UCSD-AML1 (cell line): Measurements from ENCODE around the gene FOLR2.

ENCODE experiments used
- DNase-seq: peaks from one replicate; lab custom pipeline; 2025; ENCODE audit not compliant: unreplicated experiment; lab: John Stamatoyannopoulos, UW

The FOLR2 gene

DNA sequence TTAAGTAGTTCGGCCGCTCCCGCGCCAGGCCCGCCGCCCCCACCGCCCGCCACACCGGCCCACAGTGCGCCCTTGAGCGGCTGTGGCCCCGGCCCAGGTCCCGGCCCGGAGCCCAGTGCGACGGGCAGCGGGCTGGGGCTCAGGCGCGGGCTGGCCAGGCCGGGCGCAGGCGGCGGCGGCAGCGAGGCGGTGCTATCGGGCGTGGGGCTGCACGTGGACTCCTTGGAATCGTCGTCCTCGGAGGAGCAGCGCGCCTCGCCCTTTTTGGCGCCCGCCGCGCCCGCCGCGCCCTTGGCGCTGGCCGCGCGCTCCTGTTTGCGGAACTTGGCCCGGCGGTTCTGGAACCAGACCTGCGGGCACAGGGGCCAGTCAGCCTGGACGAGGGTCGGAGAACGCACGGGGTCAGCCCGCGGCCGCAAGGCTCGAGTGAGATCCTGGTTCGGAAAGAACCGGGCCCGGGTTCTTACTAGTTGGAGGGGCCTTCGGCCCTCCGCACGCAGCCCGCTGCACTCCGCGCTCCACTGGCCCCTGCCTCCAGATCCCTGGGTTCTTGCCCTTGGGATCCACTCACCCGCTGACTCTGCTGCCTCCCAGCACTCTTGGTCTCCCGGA is 23.4 kb downstream of the FOLR2 start:
- DNase-seq = no peak

DNA sequence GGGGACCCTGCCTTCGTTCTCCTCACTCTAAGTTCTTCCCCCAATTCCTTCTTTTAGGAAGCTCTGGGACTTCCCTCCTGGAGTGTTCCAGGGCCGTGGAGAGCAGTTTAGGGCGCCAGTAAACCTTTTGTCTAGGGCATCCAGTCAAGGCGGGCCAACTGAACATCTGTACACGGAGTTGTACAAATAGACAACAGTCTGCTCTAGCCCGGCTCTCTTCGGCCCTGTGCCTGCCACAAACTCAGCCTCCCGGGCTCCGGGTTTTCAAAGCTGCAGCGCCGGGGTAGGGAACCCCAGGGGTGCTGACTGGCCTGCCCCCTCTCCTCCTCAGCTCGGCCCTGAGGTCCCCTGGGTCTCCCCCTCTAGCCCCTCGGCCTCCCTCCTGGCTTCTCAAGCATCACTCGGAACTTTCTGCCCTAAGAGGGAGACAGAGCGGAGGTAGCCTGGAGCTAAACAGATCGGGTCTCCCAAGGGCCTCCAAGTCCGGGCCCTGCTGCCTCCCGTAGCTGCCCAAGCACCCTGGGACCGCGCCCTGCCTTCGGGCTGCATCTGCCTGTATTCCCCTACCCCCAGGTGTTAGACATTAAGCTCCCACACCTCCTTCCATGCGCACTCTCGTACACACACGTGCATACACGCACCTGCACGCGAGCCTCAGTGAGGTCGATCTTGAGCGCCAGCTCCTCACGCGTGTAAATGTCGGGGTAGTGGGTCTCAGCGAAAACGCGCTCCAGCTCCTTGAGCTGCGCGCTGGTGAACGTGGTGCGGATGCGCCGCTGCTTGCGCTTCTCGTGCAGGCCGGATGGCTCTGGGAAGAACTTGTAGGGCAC is 24.1 kb downstream of the FOLR2 start:
- no peak for DNase-seq

DNA sequence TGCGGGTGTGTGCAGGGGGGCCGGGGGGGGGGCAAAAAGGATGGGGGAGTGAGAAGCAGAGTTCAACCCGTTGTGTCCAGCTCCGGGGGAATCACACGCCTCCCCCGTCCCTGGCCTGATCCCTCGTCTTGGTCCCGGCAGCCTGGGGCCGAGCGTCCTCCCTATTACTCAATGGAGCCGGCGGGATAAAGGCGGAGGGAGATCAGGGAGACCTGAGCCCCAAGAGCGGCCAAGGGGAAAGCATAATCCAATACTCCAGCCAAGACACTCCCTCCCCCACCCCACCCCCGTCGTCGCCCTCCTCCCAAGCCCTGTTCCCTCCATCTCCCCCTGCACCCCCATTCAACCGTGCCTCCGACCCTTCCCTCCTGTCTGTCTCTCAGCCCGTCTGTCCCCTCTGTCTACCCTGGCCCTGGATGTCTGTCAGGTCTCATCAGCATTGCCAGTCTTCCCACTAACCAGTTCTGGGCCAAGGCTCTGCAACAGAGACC is 24.7 kb downstream of the FOLR2 start:
- DNase-seq = no peak

DNA sequence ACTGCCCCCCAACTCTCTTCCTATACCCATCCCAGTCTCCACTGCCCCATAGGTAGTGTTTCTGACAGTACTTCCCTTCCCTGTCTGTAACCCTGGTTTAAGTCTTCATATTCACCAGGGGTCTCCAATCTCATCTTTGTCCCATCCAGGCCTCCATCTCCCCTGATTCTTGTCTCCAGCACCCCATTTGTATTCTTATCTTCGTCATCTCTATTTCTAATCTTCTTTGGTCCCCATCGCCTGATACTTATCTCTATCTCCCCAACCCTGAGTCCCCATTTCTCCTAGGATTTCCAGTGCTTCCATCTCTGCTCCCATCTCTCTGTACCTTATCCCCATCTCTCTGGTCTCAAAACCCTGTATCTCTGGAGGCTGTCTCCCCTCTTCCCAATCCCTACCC is 25.5 kb downstream of the FOLR2 start:
- no peak for DNase-seq

DNA sequence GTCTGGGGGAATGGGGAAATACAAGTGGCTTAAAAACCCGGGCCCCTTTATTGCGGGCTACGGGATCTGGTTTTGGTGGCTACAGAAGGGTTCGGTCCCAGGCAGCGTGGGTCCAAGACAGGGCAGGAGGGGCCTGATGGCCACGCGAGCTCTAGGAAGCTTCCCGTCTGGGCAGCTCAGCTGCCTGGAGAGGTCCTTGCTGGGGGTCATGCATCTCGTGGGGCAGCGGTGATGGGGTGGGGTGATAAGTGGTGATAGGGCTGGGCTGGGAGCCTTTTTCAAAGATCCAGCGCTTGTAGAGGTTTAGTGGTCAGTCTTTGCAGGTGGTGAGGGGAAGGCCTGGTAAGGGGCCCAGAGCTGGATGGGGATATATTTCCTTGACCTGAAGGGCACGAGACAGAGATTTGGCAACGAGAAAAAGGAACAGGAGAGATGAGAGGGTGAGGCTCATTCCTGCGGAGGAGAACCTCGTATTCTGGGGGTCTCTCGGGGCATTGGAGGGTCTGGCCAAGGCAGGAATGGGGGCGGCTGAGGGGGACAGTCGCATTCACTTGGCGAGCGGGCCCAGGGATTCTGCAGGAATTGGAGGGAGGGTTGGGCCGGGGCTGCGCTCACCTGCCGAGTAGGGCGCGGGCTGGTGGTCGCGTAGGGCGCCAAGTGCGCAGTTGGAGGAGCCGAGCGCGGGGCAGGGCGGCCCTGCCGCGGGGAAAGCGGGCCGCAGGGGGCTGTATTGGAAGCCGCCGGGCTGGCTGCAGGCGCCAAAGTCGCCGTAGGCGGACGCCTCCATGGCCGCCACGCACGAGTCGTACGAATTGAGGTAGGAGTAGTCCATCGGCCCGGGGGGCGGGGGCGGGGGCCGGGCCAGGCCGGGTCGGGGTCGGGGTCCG is 26.8 kb downstream of the FOLR2 start:
- no peak for DNase-seq

DNA sequence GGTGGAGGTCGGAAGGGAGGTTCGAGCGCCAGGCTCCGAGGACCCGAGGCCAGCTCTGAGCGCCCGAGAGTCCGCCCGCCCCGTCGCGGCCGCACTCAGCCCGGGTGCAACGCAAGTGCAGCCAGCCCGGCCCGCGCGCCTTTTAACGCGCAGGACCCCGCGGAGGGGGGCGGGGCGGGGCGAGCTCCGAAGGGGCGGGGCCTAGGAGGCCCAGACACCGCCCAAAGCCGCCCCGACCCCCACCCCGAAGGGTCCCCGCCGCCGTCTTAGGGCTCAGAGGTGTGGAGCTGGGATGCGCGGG is 27.4 kb downstream of the FOLR2 start, which contains the start of gene PHOX2A:
Gene PHOX2A, minus strand, starts transcription at position 117 of the 301 bp plus-strand sequence. CDS start 172 bp downstream, outside the sequence.
- no peak for DNase-seq

DNA sequence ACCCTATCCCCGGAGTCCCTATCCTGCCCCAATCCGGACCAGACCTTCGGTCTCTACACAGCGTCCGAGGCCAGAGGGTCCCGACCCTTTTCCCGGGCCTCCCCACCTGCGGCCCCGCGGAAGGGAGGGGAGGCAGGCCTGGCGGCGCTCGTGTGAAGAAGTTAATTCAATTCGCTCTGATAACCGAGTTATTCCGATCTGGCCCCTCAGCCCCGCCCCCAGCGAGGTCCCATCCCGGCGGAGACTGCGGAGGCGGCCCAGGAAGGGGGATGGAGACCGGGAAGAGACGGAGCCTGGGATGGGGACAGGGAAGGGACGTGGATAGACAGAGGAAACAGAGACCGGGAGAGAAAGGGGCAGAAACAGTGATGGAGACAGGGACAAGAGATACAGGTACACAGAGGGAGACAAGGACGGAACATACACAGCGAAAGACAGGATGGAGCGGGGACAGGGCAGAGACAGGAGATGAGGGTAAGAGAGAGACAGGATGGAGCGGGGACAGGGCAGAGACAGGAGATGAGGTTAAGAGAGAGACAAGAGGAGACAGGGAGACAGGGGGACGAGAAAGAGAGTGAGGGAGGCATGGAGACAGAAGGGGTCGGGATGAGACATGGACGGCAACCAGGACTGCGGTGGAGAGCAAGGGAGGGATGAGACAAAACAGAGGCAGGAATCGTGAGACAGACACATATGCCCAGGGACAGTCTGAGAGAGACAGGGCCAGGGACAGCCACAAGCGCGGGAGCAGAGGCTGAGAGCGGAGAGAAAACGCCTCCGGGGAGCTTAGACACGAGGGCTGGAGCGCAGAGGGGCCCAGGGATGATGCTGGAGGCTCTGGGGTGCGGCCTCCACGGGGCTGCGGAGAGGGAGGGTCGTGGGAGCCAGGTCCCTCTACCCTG is 28.0 kb downstream of the FOLR2 start:
- DNase-seq = no peak

DNA sequence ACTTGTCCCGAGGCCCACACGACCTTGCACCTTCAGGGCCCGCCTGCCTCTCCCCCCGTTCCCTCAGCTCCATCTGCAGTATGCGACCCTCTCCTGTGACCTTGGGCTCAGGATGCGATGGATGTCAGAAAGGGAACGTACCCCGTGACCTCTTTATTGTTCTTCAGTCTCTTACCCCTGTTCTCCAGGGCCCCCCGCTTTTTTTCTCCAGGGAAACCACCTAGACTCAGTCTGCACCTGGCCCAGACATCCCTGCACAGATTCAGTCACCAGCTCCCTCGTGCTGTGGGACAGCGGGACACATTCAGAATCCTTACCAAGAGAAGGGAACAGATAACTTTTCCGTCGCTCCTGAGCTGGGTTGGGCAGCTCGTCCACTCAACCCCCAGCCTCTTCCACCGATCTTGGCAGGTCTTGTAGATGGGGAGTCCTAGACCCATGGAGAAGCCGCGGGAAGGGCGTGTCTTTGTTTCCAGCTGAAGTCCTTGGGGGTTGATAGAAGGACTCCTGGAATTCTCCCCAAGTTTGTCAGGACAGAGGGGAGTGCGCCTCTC is 28.7 kb downstream of the FOLR2 start:
- no peak for DNase-seq

DNA sequence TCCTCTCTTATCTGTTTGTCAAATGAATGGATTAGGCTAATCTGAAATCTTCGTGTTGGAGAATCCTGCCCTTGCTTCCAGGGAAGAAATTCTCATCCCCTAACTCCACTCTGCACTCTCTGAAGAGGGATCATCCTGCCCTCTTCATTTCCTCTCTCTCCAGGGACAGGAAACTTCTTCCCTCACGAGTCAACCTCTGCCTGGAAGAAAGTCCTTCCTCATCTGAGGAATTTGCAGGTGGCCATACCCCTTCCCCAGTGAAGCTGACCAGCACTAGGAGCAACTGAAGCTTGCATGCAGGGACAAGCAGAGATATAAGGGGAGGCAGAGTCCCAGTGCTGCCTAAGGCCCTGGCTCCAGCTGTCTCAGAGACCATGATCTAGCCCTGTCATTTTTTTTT is 31.0 kb downstream of the FOLR2 start:
- no peak for DNase-seq

DNA sequence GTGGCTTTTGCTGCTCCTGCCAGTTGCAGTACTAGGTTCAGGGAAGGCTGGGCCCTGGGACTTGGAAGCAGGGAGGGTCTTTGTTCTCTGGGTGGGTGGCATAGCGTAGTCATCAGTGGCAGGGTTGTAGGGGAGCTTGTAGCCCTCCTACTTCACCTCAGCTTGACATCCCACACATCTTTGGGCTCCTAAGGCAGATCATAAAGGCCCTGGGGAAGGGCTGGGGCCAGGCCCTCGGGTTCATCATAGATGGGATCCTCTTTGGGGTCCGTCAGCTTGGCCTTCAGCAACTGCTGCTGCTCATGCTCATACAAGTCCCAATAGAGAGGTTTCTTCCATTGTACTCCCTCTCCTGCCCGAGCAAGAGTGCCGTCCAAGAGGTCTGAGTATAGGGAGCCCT is 33.4 kb downstream of the FOLR2 start:
- no peak for DNase-seq

DNA sequence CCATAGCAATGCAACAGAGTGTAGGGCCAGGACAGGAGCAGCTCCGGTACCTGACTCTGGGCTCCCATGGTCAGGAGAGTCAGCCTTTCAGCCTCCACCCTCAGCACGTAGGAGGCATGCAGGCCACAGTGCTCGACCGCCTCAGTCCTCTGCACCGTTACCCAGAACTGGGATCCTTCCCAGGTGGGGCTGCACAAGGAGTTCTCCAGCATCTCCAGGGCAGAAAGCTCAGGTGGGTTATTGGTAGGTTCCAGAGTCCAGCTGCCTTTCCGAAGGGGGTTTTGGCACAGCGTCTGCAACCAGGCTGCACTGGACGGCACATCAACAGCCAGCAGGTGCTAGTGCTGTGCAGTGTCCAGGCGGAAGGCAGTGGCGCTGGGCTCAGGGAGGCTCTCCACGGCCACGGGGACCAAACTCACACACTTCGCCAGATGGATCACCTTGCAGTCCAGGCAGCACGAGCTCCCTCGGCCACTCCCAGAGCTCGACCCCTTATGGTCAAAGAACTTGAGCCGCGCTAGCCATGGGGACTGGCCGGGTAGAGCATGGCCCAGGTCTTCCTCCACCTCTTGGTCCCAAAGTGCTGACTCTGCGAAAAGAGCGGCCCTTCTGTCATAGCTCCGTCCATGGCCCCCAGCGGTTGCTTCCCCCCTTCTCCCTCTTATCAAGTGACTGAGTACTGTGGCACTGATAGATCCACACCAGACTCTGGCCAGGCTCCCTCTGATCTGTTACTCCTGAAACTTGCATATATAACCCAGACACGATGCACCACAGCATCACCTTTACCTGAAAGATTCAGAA is 34.3 kb downstream of the FOLR2 start:
- no peak for DNase-seq

DNA sequence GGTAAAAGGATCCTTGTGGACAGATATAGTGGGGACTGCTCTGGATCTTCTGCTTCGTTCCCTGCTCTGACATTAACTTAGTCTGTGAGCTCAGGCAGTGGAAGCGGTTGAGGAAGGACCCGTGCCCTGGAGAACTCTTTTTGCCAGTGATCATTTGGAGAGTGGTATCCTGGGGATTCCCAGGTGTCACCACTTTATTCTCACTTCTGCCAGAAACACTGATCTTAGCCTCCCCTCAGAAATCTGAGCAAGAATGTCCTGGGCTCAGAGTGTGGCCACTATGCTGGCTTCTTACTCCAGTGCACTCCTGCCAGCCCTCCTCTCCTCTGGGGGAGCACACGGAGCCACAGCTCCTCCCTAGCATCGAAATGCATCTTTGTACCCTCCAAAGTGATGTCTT is 35.0 kb downstream of the FOLR2 start:
- no peak for DNase-seq

DNA sequence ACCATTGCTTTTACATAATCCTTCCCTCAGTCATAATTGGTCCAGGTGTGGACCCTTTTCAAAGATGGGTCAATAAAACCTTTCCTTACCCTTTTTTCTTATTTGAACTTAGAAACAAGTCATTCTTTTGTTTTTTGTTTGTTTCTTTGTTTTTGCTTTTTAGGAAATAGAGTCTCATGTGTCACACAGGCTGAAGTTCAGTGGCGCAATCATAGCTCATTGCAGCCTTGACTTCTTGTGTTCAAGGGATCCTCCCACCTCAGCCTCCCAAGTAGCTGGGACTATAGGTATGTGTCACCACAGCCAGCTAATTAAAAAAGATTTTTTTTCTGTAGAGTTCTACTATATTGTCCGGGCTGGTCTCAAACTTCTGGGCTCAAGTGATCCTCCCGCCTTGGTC is 36.8 kb downstream of the FOLR2 start:
- no peak for DNase-seq

DNA sequence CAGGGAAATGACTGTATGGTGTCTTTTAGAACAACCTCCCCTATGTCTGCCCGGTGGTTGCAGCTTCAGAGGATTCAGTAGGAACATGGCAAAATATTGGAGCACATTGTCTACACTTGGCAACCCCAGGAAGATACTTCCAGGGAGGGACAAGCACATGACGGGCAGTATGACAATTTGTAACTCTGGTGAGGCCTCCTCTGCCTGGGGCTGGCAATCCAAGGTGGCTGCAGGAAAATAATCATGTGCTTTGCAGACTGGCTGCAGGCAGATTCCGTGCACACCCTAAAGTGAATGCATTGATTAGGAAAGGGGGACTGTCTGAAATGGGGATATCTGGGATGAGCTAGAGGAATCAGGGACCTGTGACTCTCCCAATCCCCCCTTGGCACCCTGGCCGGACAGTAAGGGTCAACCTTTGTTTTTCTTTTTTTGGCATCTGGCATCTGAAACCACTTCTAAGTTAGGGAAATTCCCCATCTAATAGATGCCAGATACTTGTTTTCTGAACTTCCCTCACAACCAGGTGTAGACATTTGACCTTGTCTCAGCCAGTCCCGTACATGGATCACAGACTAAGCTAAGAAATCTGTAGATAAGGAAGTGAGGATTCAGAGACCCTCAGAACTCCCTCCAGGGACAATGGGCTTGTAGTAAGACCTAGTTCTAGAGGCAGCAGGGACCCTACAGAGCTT is 37.9 kb downstream of the FOLR2 start:
- DNase-seq = no peak

DNA sequence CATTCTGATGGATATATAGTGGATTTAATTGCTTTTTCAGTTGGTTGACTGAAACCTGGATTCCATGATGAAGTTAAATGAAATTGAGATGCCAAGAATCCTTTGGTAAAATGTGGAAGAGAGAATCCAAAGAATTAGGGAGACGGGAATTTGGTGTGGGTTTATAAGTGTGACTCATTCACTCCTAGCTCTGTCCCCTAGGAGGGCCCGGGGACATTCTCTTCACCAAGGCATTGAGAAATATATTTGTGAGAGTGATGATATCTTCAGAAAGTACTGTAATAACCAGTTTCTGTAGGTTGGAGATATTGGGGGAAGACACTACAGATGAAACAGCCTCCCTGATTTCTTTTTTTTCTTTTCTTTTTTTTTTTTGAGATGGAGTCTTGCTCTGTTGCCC is 41.0 kb downstream of the FOLR2 start:
- no peak for DNase-seq

DNA sequence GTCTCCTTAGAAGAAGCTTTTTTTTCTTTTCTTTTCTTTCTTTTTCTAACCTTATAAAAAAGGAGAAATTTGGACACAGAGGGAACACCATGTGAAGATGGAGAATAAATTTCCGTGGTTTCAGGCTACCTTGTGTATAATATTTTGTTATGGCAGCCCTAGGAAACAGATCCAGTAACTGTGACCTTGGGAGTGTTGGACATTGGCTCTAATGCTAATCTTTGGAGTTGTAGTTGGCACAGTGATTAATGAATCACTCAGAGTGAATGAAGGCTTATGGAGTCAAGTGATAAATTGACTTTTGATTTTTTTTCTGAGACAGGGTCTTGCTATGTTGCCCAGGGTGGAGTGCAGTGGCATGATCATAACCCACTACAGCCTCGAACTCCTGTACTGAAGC is 42.9 kb downstream of the FOLR2 start:
- DNase-seq = no peak

DNA sequence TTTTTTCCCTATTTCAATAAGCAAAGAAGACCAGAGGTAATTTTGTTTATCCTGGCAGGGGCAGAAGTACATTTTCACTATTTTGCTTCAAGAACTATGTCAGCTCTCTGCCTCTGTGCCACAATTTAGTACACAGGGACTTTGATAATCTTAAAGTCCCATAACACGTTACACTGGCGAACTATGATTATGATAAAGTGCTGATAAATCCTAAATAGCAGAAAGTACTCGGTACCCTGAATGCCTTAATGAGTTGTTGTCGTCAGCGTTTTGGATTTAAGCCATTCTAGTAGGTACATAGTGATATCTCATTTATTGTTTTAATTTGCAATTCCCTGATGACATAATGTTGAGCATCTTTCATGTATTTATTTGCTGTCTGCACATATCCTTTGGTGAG is 44.0 kb downstream of the FOLR2 start:
- no peak for DNase-seq

DNA sequence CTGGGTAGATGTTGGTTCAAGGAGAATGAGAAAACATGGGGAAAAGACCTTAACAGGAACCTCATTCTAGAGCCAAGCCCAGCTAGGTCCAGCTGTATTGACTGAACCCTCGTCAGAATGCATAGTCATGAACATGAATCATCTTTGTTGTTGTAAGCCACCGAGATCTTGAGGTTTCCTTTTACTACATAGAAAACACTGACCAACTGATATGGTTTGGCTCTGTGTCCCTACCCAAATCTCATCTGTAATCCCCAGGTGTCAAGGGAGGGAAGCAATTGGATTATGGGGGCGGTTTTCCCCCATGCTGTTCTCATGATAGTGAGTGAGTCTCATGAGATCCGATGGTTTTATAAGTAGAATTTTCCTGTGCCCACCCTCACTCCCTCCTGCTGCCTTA is 46.8 kb downstream of the FOLR2 start:
- DNase-seq = no peak

DNA sequence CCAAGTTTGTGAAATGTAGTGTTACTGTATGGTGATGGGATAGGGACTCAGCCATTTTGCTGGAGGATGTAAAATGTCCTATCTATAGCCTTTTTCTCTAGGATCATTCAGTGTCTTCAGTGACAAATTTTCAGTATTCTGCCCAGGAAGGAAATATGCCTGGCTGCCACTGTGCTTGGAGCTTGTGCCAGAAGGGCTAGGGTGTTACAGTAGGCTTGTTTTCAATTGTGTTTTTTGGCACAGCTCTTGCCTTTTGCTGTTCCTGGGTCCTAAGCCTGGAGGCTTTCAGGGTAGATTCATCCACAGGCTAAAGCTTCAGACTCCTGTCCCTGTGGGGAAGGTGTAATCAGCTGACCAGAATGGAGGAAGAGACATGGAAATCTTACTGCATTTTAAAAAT is 49.4 kb downstream of the FOLR2 start:
- DNase-seq = no peak
